GM21360 (cell line): ENCODE results near the gene ACSF3.

Source experiments
- ATAC-seq: cut with Tn5 transposase; IDR thresholded peaks from one replicate; pipeline ENCODE4 v1.9.1; 2021; ENCODE audit warnings: mild to moderate bottlenecking, moderate library complexity; ENCODE audit not compliant: unreplicated experiment

Gene ACSF3

DNA sequence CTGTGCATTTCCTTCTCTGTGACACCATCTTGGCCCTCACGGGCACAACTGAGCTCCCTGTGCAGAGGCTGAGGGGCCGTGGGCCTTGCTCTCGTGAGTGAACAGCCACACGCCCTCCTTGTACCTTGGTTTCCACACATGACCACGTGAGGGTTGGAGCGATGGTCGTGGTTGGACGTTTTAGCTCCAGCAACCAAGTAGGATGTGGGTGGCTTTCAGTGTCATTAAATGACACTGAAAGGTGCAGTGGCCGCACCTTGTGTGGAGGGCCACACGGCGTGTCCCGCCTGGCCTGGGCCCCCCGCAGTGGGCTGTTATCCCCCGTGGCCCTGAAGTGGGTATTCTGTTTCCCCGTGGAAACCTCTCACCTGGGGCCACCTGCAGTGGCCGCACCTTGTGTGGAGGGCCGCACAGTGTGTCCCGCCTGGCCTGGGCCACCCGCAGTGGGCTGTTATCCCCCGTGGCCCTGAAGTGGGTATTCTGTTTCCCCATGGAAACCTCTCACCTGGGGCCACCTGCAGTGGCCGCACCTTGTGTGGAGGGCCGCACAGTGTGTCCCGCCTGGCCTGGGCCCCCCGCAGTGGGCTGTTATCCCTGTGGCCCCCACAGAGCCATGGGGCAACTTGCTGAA lies 28.2 kb downstream of the ACSF3 start:
- ATAC-seq = no peak

- no peak for ATAC-seq
Observed at GRCh38 chr16:89122322-89122851, 28.7 kb downstream of the ACSF3 start.

DNA sequence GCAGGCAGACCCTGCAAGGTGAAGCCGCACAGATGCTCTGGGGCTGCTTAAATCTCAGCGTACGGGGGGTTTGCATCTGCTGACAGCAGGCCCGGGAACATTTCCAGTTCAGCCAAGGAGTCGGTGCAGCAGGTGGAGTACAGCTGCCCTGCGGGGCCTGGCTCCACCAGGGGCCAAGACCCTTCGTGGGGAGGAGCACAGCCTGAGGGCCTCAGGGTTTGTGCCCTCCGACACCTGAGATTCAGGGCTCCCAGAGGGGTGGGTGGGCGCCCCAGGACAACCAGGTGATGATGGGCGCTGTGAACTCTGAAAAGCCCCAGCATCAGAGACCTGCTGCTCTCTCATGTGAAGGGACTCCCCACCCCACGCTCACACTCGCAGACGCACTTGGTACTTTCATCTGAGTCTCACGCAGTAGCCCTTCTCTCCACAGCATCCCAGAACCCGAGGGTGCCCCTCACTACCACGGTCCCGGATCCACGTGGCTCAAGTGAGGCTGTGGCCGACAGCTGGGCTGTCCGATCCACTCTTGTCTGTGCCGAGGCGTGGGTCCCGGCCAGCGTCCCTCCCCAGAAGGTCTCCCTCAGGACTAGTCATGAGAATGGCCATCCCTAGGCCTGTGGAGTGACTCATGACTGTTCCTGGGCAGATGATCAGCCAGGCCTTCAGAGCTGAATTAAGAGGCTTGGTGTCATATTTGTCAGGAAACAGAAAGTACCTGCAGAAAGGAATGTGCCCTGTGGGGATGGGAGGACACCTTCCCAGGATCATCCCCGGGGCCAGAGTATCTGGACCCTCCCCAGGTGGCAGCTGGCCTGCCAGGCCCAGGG lies 29.6 kb downstream of the ACSF3 start:
- no peak for ATAC-seq

GRCh38 chr16:89123831-89124100 lies 30.1 kb downstream of the ACSF3 start:
- no peak for ATAC-seq

GRCh38 chr16:89129378-89129777 lies 35.7 kb downstream of the ACSF3 start:
- ATAC-seq = no peak

DNA sequence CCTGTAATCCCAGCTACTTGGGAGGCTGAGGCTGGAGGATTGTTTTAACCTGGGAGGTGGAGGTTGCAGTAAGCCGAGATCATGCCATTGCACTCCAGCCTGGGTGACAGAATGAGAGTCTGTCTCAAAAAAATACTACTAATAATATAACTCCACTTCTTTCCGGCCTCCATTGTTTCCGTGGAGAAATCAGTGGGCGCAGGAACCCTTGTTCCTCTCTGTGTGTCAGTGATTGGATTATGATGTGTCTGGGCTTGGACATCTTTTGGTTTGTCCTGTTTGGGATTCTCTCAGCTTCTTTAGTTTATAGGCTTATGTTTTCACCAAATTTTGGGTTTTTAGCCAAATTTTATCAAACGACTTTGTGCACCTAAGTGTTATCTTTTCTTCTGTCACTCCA lies 36.8 kb downstream of the ACSF3 start:
- no peak for ATAC-seq

DNA sequence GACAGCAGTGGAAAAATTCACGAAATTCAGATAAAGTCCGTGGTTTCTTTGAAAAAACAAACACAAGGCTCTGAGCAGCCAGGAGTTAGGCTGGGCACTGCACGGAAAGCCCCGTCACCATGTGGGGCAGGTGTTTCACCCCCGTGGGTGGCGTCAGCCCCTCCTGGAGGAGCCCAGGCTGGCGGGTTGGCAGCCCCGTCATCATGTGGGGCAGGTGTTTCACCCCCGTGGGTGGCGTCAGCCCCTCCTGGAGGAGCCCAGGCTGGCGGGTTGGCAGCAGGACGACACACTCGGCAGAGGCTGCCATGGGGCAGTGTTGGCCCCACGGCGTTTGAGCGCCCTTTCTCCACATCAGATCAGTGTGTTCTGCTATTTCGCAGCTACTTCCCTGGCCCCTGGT lies 38.1 kb downstream of the ACSF3 start:
- no peak for ATAC-seq

DNA sequence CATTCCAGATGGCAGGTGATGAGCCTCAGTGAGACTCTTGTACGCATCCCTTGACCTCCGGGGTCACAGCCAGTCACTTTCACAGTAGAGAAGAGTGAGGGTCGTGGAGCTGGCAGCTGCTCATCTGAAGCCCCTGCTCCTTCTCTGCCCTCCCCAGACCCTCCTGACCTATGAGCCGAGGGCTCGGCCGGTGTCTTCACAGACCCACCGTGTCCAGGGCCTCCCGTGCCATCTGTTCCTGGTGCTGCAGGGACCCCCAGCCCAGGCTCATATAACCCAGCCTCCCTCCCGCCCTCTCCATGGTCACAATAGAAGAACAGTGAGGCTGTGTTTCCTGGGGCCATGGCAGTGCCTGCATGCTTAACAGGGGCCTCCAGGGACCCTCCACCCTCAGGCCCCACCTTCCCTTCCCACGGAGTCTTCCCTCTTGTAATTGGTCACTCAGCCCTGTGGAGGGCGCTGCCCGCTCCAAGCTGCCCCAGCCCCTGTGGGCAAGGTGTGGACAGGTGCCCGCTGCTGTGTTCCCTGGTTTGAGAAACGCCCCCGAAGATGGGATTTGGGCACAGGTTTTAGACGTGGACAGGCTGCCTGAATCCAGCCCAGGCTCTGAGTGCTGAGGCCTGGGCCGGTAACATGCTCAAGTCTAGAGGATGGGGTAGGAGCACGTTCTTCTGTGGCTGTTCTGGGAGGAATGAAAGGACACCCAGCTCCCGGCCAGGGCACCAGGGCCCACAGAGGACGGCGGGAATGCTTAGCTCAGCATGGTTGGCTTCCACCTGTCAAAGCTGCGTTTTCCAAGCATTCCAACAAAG lies 38.7 kb downstream of the ACSF3 start:
- ATAC-seq = no peak

GRCh38 chr16:89133457-89134127 lies 39.9 kb downstream of the ACSF3 start:
- ATAC-seq = no peak

DNA sequence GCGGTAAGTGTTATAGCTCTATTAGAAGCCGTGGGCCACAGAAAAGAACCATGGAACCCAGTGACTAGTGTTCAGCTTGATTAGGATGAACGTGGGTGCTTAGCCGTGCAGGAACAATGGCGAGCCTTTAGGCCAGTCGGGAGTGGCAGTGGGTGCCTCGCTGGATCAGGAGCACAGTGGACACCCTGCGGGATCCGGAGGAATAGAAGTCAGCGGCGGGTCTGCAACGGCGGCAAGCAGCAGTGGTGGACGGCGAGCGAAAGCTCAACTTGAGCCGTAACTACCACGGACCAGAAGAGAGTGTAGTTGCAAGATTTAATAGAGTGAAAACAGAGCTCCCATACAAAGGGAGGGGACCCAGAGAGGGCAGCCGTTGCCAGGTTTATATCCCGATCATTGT lies 40.6 kb downstream of the ACSF3 start:
- no peak for ATAC-seq

DNA sequence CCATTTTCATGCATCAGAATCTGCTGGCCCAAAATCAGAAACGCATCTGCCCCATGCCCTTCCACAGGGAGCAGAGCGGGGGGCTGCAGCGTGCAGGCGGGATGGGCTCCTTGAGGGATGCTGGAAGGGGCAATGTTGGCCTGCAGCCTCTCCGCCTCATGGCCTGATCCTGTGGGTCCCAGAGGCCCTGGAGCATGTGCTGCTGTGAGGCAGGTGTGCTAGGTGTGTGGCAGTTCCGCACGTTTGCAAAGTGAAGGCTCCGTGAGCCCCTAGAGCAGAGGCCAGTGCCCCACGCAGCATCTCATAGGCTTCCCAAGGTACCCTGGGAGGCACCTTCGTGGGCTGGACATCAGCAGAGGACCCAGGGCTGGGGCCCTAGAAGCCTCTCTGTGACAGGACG lies 41.5 kb downstream of the ACSF3 start:
- ATAC-seq = no peak

GRCh38 chr16:89135971-89136765 lies 42.5 kb downstream of the ACSF3 start:
- ATAC-seq = no peak

DNA sequence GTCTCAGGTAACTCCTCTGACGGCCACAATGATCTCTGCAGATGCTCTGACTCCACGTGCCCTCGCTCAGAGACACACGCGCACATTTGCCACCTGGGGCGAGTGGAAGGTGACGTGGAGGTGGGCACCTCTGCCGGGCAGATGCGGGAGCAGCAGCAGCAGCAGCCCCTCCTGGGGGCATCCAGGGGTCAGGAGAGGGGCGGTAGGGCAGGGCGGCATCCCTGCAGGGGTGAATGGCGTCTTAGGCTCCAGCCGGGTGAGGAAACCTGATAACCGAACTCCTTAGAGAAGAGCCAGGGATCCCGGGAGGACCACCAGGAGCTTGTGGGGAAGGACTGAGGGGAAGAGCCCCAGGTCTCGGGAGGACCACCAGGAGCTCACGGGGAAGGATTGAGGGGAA lies 43.3 kb downstream of the ACSF3 start:
- no peak for ATAC-seq

- no peak for ATAC-seq
Observed at GRCh38 chr16:89137666-89138512, 44.2 kb downstream of the ACSF3 start.

- no peak for ATAC-seq
Observed at GRCh38 chr16:89138513-89138795, 44.8 kb downstream of the ACSF3 start.

GRCh38 chr16:89138843-89139520 lies 45.3 kb downstream of the ACSF3 start:
- ATAC-seq = no peak

- no peak for ATAC-seq
Observed at GRCh38 chr16:89139907-89140361, 46.3 kb downstream of the ACSF3 start.

DNA sequence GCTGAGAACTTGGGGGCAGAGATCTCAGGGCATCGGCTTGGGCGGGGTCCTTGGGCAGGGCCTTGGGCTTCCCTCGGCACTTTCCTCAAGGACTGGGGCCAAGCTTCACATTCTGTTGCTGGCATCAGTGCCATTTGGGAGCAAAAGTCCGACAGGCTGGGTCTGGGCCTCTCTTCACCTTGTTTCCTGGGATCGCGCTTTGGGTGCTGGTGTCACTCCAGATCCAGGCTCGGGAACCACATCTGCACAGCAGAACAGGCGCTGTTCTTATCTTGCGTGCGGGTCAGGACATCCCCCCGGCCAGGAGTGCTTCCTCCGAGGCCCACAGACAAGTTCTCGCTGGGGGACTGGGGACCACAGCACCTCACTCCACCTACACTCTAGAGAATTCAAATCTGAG lies 46.7 kb downstream of the ACSF3 start:
- ATAC-seq = no peak
